GM12891 (cell line): ENCODE results near the gene SRPX.

Source experiments
- DNase-seq: peaks from one replicate; pipeline ENCODE4 v3.0.0; 2011; ENCODE audit warnings: low spot score; ENCODE audit not compliant: insufficient read length
- FAIRE-seq: peaks from 2 replicates; lab custom pipeline; 2011; peaks lifted over from hg19 to GRCh38; lab: Jason Lieb, UNC
- PAX5 ChIP-seq: IDR thresholded peaks from 2 replicates; pipeline ENCODE4 v1.6.1; 2011; ENCODE audit warnings: low read length, moderate library complexity, mild to moderate bottlenecking; ENCODE audit not compliant: insufficient read depth, severe bottlenecking
- POLR2A ChIP-seq: IDR thresholded peaks from 2 replicates; pipeline ENCODE4 v1.6.1; 2011; ENCODE audit warnings: low read depth, low read length, control low read depth
- POLR2AphosphoS5 ChIP-seq: IDR thresholded peaks from 2 replicates; pipeline ENCODE4 v1.6.1; 2011; ENCODE audit warnings: low read depth, low read length, control low read depth
- POU2F2 ChIP-seq: IDR thresholded peaks from 2 replicates; pipeline ENCODE4 v1.6.1; 2011; ENCODE audit warnings: low read depth, mild to moderate bottlenecking, control low read depth, low read length, moderate library complexity
- SPI1 ChIP-seq: IDR thresholded peaks from 2 replicates; pipeline ENCODE4 v1.6.1; 2011; ENCODE audit warnings: low read depth, low read length, control low read depth
- TAF1 ChIP-seq: IDR thresholded peaks from 2 replicates; pipeline ENCODE4 v1.6.1; 2011; ENCODE audit warnings: low read depth, low read length, control low read depth

SRPX gene

GRCh38 chrX:38211891-38212635 lies 8.6 kb downstream of the SRPX start:
- TF ChIP-seq POLR2AphosphoS5, result no peak
- TF ChIP-seq TAF1, result no peak
- TF ChIP-seq POU2F2, result no peak
- TF ChIP-seq SPI1, result no peak
- no peak for TF ChIP-seq PAX5
- no peak for TF ChIP-seq POLR2A
- DNase-seq (no peak), FAIRE-seq (no peak)

- DNase-seq (no peak), FAIRE-seq (no peak)
- TF ChIP-seq POU2F2 (no peak), TAF1 (no peak), POLR2A (no peak), SPI1 (no peak), PAX5 (no peak)
Measured at GRCh38 chrX:38206542-38206941, 14.1 kb downstream of the SRPX start.

- FAIRE-seq (no peak), DNase-seq (no peak)
- TF ChIP-seq POLR2A (no peak), POLR2AphosphoS5 (no peak), SPI1 (no peak)
Measured at GRCh38 chrX:38206036-38206435, 14.6 kb downstream of the SRPX start.

GRCh38 chrX:38205039-38205438 lies 15.6 kb downstream of the SRPX start:
- TF ChIP-seq POLR2A (no peak), SPI1 (peak; percentile 60), POLR2AphosphoS5 (no peak), PAX5 (no peak)
- DNase-seq (no peak), FAIRE-seq (no peak)

GRCh38 chrX:38192007-38192810 lies 28.5 kb downstream of the SRPX start:
- FAIRE-seq, result no peak

GRCh38 chrX:38189431-38190250 lies 31.0 kb downstream of the SRPX start:
- TF ChIP-seq POLR2AphosphoS5 (no peak), SPI1 (peak; percentile 62)
- DNase-seq (no peak), FAIRE-seq (no peak)

More at GRCh38 chrX:38192007-38192810, 28.5 kb downstream of the SRPX start:
- DNase-seq, result no peak
- TF ChIP-seq TAF1 (no peak), PAX5 (no peak), POLR2AphosphoS5 (no peak), POU2F2 (no peak), POLR2A (no peak), SPI1 (no peak)

- no peak for DNase-seq
- TF ChIP-seq POLR2AphosphoS5, result no peak
- TF ChIP-seq TAF1, result no peak
- no peak for TF ChIP-seq POLR2A
- TF ChIP-seq SPI1, result no peak
- TF ChIP-seq PAX5, result no peak
- TF ChIP-seq POU2F2, result no peak
Measured at GRCh38 chrX:38183596-38183995, 37.1 kb downstream of the SRPX start.

GRCh38 chrX:38181357-38181756 lies 39.3 kb downstream of the SRPX start:
- no peak for TF ChIP-seq SPI1
- no peak for TF ChIP-seq POLR2AphosphoS5
- FAIRE-seq (no peak), DNase-seq (no peak)

More at GRCh38 chrX:38183596-38183995, 37.1 kb downstream of the SRPX start:
- FAIRE-seq, result no peak

- TF ChIP-seq POLR2A (no peak), TAF1 (no peak), POU2F2 (no peak), POLR2AphosphoS5 (no peak), SPI1 (no peak), PAX5 (no peak)
- no peak for FAIRE-seq
- no peak for DNase-seq
Measured at GRCh38 chrX:38178396-38178795, 42.3 kb downstream of the SRPX start.

- TF ChIP-seq PAX5 (no peak), TAF1 (no peak), POLR2AphosphoS5 (no peak), POU2F2 (no peak), POLR2A (no peak), SPI1 (no peak)
- no peak for FAIRE-seq
- DNase-seq, result no peak
Measured at GRCh38 chrX:38175139-38175538, 45.5 kb downstream of the SRPX start.
